ENCODE data around the gene RAD51B.

Gene RAD51B

DNA sequence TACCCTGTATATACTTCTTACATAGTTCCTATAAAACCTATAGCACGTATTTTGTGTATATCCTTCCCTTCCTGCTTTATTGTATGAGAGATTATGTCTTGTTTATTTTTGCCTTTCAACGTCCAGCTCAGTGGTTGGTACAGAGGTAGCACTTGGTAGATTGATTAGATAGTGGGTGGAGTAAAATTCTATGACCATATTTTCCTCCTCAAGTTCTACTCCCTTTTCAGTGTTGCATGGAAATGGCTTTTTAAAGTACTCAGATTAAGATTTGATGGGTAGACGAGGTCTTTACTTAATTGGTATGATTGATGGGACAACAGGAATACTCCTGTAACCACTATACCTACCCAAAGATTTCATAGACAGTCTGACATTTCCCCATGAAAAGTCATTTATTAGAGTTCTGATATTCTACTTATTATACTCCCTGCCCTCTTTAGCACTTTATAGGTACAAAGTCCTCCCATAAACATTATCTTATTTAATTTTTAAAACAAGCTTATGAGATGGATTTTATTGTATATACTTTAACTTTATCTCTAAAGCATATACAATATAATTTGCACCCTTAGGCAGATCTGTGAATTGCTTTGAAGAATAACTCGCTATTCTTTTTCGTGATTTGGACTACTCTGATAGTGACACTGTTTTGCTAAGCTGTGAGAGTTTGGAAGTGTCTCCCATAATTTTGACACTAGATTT lies 348.0 kb downstream of the RAD51B start:
- DNase-seq (ENCODE audit: low read depth, low spot score) = no peak
- in situ Hi-C loops (cut with HindIII; ENCODE audit: low sequenced_read_pairs) = no loop called here

DNA sequence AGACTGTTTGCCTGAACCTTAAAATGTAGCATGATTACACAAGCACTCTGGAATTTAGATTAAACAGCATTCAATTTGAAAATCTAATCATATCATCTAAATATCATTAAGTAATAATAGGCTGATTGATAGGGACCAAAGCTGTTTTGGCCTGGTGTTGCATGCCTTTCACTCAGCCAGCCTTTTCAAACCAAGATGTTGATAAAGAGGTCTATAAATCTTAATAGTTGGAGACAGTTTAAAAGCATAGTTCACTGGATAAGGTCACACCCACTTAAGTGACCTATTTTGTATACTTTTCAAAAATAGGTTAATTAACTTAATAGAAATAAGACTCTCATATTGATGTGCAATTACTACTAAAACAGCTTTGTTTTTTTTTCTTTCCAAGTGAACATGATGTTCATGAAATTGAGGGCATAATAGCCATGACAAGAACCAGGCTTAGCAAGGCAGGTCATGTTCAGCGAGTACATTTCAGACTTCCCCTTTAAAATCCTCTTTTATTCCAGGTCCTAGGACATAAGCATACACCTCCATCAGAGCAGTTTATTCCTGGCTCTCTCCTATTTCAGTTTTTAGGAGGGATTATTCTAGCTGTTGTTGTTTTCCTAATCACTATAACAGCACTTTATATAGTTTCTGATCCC lies 349.0 kb downstream of the RAD51B start:
- no peak for DNase-seq (ENCODE audit: low read depth, low spot score)
- no peak for TF ChIP-seq CTCF (IDR thresholded peaks at IDR 0.05; ENCODE audit: low read depth, low read length)
- in situ Hi-C loops (cut with HindIII; ENCODE audit: low sequenced_read_pairs) = no loop called here

More for the DNA sequence above, 348.0 kb downstream of the RAD51B start:
- no peak for TF ChIP-seq CTCF (IDR thresholded peaks at IDR 0.05; ENCODE audit: low read depth, low read length)
- no peak overlapping the region for H3K4me3 ChIP-seq (ENCODE audit: low read depth, low read length)

DNA sequence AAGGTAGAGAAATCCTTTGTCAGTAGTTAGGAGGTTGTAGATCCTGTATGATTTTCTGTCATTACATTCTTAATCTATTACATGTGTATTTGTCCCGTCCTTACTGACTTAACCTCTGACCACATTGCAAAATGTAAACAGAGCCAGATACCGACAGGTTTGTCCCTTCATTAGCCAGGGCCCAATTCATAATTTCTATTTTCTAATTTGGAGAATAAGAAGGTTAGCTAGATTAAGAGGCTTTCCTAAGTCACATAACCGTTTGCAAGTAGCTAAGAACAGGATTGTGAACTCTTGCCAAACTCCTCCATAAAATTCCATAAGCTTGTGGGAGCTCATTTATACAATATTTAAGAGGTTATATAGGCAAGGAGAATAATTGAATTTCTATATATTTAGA lies 352.6 kb downstream of the RAD51B start:
- in situ Hi-C loops (cut with HindIII; ENCODE audit: low sequenced_read_pairs) = no loop called here
- no peak overlapping the region for H3K4me3 ChIP-seq (ENCODE audit: low read depth, low read length)
- no peak for TF ChIP-seq CTCF (IDR thresholded peaks at IDR 0.05; ENCODE audit: low read depth, low read length)
- DNase-seq (ENCODE audit: low read depth, low spot score) = no peak

More for the DNA sequence above, 349.0 kb downstream of the RAD51B start:
- no peak overlapping the region for H3K4me3 ChIP-seq (ENCODE audit: low read depth, low read length)

GRCh38 chr14:68172627-68173026 lies 353.0 kb downstream of the RAD51B start:
- TF ChIP-seq CTCF (IDR thresholded peaks at IDR 0.05; ENCODE audit: low read depth, low read length) = no peak
- in situ Hi-C loops (cut with HindIII; ENCODE audit: low sequenced_read_pairs) = no loop called here
- no peak overlapping the region for H3K4me3 ChIP-seq (ENCODE audit: low read depth, low read length)
- no peak for DNase-seq (ENCODE audit: low read depth, low spot score)

GRCh38 chr14:68173227-68173972 lies 353.8 kb downstream of the RAD51B start:
- no peak for TF ChIP-seq CTCF (IDR thresholded peaks at IDR 0.05; ENCODE audit: low read depth, low read length)
- in situ Hi-C loops (cut with HindIII; ENCODE audit: low sequenced_read_pairs) = no loop called here

DNA sequence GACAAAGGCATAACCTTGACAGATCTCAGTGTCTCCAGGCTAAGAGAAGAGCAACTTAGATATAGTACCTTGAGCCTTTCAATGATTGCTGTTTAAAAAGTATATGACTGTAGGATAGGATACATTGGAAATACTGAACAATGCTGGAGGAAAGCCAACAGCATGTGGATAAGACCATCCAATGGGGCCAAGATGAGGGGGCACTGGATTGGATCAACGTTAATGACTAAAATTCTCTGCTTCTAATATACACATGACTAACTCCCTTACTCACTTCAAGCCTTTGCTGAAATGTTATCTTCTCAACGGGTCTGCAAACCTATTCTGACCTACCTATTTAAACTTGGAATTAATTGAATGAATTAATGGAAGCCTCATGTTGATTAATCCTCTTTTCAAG lies 354.9 kb downstream of the RAD51B start:
- H3K4me3 ChIP-seq (ENCODE audit: low read depth, low read length) = no peak overlapping the region
- in situ Hi-C loops (cut with HindIII; ENCODE audit: low sequenced_read_pairs) = no loop called here
- no peak for DNase-seq (ENCODE audit: low read depth, low spot score)
- no peak for TF ChIP-seq CTCF (IDR thresholded peaks at IDR 0.05; ENCODE audit: low read depth, low read length)

More at GRCh38 chr14:68173227-68173972, 353.8 kb downstream of the RAD51B start:
- no peak overlapping the region for H3K4me3 ChIP-seq (ENCODE audit: low read depth, low read length)
- peak; percentile 35 for DNase-seq (ENCODE audit: low read depth, low spot score)
